DOHH2 (cell line): ENCODE data around the gene DCUN1D3.

Source experiments
- CTCF ChIP-seq: fragments of 200-600 bp; sonication (generic); IDR thresholded peaks from one replicate; pipeline ENCODE4 v1.5.1; 2014; ENCODE audit warnings: antibody characterized with exemption, mild to moderate bottlenecking, low read depth, low read length; ENCODE audit not compliant: poor library complexity, severe bottlenecking
- EZH2phosphoT487 ChIP-seq: fragments of 200-600 bp; sonication (generic); IDR thresholded peaks from 2 replicates; pipeline ENCODE4 v1.6.1; 2017; ENCODE audit warnings: borderline replicate concordance, mild to moderate bottlenecking, antibody characterized with exemption, low read length, moderate library complexity, mixed read lengths

DNA sequence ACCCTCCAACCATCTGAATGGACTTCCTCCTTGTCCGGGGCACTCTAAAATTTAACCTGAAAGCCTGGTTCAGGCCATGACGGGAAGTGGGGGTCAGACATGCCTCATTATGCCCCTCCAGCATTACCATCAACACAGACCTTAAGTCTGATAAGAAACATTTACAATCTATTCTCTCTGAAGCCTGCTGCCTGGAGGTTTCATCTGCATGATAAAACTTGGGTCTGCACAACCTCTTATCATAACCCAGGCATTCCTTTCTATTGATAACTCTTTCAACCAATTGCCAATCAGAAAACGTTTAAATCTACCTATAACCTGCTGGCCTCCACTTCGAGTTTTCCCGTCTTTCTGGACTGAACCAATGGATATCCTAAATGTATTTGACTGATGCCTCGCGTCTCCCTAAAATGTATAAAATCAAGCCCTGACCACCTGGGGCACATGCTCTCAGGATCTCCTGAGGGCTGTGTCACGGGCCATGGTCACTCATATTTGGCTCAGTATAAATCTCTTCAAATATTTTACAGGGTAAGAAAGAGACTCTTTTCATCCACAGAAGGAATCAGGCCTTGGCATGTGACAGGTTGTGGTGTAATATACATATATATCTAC, 46.0 kb upstream of the DCUN1D3 start:
- TF ChIP-seq CTCF (no peak), EZH2phosphoT487 (no peak)
